H54 (cell line): ENCODE measurements around the gene SH2D6.

Experiments used
- DNase-seq: peaks from one replicate; pipeline ENCODE4 v3.0.0; 2011; ENCODE audit warnings: low spot score, mixed read lengths; ENCODE audit not compliant: insufficient read length
- FAIRE-seq: peaks from 3 replicates; lab custom pipeline; 2011; peaks lifted over from hg19 to GRCh38; lab: Jason Lieb, UNC
- POLR2A ChIP-seq: IDR thresholded peaks from 2 replicates; pipeline ENCODE4 v1.6.1; 2011; ENCODE audit warnings: low read depth, mild to moderate bottlenecking, low read length

Gene SH2D6

DNA sequence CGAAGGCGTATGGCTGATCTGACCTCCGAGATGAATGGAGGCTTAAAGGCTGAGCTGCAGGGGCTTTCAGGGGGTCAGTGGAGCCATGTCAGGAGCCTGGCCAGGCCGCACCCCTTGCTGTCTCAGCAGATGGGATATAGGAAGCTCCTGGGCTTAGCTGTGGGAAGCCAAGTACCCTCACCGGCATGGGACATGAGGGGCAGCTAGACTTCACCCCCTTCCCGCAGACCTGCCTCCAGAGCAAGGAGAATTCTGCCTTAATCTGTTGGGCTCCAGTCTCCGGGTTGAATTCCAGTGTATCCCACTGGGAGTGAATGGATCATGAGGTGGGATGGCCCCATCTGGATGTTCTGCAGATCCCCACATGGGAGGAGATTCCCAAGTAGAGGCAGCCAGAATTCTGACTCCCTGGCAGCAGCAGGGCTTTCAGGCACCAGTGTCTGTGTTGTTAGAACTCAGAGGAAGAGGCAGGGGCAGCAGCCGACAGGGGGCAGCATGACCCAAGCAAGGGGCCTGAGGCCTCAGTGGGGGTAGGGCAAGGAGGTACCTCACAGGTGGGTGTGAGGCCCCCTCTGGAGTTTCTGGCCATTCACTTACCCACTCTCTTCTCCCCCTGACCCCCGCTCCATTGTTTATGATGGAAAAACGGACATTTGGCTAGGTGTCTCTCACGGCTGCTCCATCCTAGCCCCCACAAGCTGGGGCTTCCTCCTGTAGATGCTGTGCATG, 27.4 kb upstream of the SH2D6 start:
- no peak for TF ChIP-seq POLR2A
- FAIRE-seq (no peak), DNase-seq (no peak)

DNA sequence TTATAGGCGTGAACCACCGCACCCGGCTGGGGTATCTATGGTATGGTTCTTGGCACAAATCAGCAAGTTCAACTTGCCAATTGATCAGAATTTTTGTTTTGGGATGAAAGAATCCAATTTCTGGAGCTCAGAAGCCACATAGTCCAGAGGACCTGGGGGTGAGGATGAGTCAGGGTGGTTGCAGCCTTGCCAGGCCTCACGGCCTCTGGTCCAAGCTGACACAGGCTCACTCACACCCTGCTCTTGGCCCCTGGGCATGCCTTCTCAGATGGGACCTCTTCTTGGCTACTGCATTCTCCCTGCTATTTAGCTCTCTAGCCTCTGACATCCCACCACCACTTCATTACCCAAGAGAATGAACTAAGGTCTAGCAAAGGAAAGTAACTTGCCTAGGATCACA, 24.7 kb upstream of the SH2D6 start:
- TF ChIP-seq POLR2A: no peak
- FAIRE-seq (no peak), DNase-seq (no peak)

DNA sequence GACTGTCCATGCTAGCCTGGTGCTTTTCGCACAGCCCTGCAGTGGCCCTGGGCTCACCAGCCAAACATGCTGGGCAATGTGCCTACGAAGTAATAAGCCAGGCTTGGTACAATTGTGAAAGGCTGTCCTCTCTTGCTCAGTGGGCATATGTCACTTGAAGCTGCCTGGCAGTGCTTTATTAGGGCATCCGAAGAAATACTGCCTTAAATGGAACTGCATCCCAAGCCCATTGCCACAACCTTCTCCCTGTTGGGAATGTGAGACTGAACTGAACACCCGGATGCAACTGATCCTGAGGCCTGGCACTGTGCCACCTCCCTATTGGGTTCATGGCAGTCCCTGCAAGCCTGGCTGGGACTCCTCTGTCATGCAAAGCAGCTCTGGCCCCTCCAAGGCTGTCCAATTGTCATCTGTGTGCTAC, 24.2 kb upstream of the SH2D6 start:
- no peak for TF ChIP-seq POLR2A
- FAIRE-seq (no peak), DNase-seq (no peak)

DNA sequence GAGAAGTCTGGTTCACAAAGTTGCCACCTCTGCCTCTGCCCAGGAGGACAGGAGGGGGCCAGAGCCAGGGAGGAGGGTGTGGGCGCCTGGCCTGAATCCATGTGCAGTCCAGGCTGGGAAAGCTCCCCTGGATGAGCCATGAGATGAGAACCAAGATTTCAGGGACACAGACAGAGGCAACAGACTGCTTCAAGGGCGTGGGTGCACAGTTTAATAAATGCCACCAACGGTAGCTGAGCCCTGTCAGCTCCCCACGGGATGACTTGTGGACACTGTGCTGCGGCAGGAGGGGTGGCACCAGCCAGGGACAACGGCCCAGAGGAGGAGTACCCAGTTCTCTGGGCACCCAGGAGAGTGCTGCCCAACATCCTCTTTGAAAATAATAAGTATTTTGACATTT, 23.5 kb upstream of the SH2D6 start:
- TF ChIP-seq POLR2A: no peak
- DNase-seq (no peak), FAIRE-seq (no peak)

DNA sequence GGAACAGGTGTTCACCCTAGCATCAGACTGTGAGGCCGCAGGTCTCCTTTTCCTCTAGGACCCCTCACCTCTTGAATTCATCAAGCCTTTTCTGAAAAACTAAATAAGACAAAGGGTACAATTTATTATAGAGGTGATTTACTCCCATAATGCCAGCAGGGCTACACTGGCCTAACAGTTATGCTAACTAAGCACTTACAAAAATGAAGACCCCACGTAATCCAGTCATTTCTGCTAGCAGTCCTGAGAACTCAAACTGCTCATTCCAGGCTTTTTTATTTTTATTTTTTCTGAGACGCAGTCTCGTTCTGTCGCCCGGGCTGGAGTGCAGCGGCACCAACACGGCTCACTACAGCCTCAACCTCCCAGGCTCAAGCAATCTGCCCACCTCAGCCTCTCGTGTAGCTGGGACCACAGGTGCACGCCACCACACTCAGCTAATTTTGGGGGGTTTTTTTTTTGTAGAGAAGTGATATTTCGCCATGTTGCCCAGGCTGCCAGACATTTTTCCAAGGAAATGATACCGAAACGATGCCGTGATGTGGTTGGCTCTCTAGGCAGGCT, 22.5 kb upstream of the SH2D6 start:
- no peak for DNase-seq
- no peak for FAIRE-seq
- TF ChIP-seq POLR2A: no peak

DNA sequence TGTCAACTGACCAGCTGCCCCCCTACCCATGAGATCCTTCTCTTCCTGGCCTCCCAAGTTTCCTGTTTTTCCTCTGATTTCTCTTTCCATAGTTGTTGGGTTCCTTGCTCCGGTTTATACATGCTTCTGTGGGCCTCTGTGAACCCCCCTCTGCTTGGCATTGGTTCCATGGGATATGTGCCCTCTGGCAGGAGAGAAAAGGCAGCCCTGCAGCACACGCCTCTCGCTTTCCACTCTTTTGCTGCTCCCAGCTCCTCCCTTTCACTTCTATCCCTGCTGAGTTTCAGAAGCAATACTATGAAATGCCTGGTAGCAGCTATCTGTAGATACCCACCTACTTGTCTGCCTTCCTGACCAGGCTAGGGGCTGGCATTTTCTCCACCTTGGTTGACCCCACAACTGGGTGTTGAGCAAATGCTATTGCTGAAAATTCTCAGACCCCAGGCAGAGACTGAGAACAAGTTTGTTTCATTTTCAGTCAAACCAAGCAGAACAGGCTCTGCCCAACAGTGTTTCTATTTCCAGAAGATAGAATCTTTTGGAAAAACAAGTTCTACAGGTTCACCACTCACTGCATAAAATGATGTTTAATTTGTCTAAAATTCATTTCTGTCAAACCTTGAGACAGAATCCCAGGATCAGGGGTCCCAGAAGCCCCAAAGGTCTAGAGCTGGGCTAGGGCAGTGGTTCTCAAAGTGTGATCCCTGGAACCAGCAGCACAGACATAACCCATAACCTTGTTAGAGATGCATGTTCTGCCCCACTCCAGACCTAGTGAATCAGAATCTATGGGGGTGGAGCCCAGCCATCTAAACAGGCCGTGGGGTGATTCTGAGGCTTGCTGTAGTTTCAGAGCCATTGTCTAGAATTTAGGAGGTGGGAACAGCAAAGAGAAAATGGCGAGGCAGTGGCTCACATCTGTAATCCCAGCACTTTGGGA, 21.7 kb upstream of the SH2D6 start:
- TF ChIP-seq POLR2A: no peak
- DNase-seq (no peak), FAIRE-seq (no peak)

DNA sequence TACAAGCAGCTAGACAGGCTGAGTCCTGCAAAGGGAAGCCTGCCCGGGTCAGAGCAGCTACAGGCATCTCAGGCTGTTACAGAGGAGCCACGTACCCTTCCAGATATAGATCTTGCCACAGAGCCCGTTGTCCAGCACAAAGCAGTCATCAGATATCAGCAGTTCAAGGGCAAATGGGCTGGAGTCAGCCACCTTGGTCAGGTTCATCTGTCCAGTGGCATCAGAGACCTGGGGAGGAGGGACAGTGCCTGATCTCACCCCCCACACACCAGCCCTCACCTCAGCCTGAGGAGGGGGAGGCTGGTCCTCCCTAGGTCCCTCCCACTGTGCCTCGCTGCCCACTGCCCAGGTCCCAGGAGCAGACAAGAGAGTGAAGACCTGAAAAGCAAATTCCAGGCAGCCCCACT, 20.6 kb upstream of the SH2D6 start:
- FAIRE-seq (no peak), DNase-seq (no peak)
- TF ChIP-seq POLR2A: no peak

DNA sequence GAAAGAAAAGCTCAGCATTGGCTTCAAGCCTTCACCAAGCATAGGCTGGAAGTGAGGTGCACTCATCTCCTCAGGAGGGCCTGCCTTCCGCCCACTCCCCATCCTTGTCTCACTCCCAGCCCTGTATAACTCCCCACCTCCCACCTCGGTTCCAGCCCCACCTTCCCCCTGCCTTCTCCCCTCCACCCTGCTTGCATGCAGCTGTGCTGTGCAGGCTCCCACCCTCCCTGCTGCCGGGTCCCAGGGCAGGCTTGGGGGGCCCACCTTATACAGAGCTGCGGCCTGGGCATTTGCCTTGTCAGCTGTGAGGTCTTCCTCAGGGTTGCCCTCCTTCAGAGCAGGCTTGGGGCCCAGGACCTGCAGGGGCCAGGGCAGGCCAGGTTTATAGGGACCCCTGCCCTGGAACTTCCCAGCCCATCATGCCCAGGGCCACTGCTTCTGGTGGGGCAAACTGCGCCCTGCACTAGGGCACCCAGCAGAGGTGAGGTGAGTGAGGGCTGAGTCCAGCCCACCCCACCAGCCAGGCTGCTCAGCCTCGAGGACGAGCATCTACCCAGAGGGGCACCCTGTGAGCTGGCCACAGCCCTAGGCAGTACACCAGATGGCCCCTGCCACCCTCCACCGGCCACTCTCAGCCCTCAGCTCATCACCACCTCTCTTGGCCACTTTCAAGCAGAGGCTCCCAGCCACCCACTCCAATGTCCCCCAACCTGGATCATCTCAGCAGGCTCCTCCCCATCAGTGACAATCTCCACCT, 19.9 kb upstream of the SH2D6 start:
- FAIRE-seq: no peak
- DNase-seq: no peak
- TF ChIP-seq POLR2A: no peak

DNA sequence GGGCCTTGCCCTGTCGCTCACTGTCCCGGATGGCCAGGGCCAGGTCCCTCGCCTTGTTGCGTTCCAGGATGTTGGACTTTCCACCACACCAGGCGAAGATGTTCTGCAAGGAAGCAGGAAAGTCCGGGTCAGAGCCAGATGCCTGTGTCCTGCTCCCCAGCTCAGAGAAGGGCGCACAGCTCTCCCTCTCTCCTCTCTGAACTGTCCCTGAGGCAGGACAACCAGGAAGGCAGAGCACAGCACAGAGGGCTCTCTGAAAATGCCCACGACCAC, 19.4 kb upstream of the SH2D6 start:
- no peak for TF ChIP-seq POLR2A
- DNase-seq: no peak
- no peak for FAIRE-seq

DNA sequence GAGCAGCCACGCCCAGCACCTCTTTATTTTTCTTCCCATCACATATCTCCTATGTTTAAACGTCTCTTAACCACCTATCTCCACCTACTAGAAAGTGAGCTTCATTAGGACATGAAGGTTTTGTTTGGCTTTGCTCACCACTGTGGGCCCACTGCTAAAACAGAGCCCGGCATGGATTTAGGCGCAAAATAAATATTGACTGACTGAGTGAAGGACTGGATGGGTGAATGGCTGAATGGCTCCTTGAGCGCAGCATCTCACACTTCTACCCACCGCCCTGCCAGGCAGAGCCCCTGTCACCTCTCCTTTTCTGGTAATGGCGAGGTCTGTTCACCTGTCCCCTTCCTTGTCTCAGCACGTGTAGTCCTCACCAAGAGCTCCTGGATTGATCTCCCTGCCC, 18.5 kb upstream of the SH2D6 start:
- no peak for FAIRE-seq
- no peak for DNase-seq
- TF ChIP-seq POLR2A: no peak

DNA sequence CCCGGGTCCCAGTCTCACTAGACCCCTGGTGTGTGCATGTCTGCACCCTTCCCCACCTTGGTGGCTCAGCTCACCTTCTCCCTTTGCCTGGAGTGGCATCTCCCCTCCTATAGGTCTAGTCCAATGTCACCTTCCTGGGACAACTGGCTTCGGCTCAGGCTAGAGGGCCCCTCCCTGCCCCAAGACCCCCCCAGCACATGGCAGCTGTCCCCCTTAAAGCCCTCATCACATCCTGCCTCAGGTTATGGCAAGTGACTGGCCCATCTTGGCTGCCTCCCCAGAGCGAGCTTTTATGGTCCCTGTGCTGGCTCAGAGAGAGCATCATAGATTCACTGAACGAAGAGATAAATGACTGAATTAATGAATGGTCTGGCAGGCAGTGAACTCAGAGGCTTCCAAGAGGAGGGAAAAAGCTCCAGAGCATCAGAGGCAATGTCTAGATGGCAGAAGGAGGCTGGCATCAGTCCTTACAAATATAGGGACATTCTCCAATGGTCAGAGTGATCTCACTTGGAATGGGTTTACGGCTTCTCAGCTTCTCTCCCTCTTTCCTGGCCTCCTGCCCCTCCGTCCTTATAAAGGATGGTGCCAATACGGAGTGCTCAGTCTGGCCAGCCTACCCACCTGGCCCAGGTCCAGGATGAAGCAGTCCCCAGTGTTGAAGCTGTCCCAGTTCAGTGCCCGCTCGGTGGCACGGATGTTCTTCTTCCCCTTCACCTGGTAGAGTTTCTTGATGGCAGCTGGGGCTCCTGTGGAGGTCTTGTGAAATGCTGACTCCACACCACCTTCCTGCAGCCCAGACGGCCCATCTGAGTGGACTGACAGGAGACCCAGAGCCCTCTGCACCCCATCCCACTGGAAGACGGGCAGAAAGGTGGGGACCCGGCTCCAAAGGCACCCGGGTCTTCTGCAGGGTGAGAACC, 17.7 kb upstream of the SH2D6 start:
- no peak for TF ChIP-seq POLR2A
- DNase-seq (no peak), FAIRE-seq (no peak)

DNA sequence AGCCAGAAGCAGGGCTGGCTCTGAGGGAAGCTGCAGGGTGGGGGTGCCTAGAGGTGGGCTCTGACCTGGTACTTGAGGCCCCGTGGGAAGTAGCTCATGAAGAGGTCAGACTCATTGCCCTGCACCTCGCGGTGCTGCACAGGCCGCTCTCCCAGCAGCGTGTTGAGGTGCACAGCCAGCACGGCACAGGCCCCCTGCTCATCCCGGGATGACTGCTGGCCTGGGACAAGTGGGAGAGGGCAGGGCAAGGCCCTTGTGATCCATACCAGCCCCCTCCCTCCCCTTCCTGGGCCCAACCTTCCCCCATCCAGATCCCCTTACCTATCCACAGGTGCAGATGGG, 17.1 kb upstream of the SH2D6 start:
- DNase-seq: no peak
- no peak for FAIRE-seq
- TF ChIP-seq POLR2A: no peak

DNA sequence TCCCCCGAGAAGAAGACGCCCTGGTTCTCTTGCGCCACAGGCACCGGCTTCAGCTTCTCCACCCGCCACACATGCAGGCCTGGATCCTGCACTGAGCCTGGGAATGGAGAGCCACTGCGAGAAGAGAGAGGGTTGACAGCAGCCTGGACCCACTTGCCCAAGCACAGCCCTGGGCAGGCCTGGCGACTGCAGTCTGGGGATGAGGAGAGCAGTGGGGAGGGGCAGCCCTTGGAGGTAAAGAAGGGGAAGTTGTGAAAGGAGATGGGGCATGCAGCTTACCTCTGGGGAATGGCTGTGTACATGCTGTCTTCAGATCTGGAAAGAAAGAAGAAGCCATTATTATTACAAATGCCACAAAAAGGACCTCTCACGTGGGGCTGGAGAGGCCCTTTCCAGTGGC, 16.7 kb upstream of the SH2D6 start:
- TF ChIP-seq POLR2A: no peak
- FAIRE-seq (no peak), DNase-seq (no peak)
